ENCODE measurements around the gene PGP. TPM values are rescaled to one million over a fixed set of nuclear protein-coding genes. Genes with fewer than 3 reads are reported as not detected.

Gene PGP
- total RNA-seq, 4 donors from 2014 or later, result 2.6 to 14.4 (median 10.4) TPM

DNA sequence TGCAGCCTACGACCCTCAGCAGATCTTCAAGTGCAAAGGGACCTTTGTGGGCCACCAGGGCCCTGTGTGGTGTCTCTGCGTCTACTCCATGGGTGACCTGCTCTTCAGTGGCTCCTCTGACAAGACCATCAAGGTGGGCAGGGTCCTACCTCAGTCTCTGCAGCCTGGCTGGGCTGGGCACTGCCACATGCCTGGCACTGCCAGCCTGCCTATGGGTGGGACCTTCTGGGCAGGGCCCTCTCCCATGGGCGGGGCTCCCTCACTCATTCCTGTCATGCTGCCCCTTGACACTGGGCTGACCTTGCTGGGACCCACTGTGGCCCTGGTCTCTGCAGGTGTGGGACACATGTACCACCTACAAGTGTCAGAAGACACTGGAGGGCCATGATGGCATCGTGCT is 40.7 kb downstream of the PGP start:
- H3K9me3 ChIP-seq, result no peaks in the 10 kb centered on the region
- no peak overlapping the region for H3K4me3 ChIP-seq
- TF ChIP-seq CTCF (IDR thresholded peaks at IDR 0.05), result no peak
- no peak for TF ChIP-seq POLR2A (IDR thresholded peaks at IDR 0.05)
- no peaks in the 10 kb centered on the region for H3K36me3 ChIP-seq
- no peaks in the 10 kb centered on the region for H3K27me3 ChIP-seq
- DNase-seq, result no peak
- no peaks in the 10 kb centered on the region for H3K4me1 ChIP-seq
- no peak overlapping the region for H3K27ac ChIP-seq
- intact Hi-C loops (cut with DNase I; ENCODE audit: low total_unique reads), result no loop called here

- H3K4me3 ChIP-seq, result no peak overlapping the region
- no peaks in the 10 kb centered on the region for H3K4me1 ChIP-seq
- no peaks in the 10 kb centered on the region for H3K36me3 ChIP-seq
- H3K27me3 ChIP-seq, result no peaks in the 10 kb centered on the region
- no peak for DNase-seq
- intact Hi-C loops (cut with DNase I; ENCODE audit: low total_unique reads), result no loop called here
- no peak overlapping the region for H3K27ac ChIP-seq
- no peaks in the 10 kb centered on the region for H3K9me3 ChIP-seq
- TF ChIP-seq CTCF (IDR thresholded peaks at IDR 0.05) (no peak), POLR2A (IDR thresholded peaks at IDR 0.05) (no peak)
These were observed 41.3 kb downstream of the PGP start for GRCh38 chr16:2173366-2173765.

- Histone ChIP-seq H3K27me3 (no peaks in the 10 kb centered on the region), H3K9me3 (no peaks in the 10 kb centered on the region), H3K27ac (no peak overlapping the region), H3K4me3 (no peak overlapping the region), H3K36me3 (no peaks in the 10 kb centered on the region), H3K4me1 (no peaks in the 10 kb centered on the region)
- TF ChIP-seq CTCF (IDR thresholded peaks at IDR 0.05) (no peak), POLR2A (IDR thresholded peaks at IDR 0.05) (no peak)
- DNase-seq, result no peak
- intact Hi-C loops (cut with DNase I; ENCODE audit: low total_unique reads), result no loop called here
These were observed 41.8 kb downstream of the PGP start for GRCh38 chr16:2172688-2173335.

DNA sequence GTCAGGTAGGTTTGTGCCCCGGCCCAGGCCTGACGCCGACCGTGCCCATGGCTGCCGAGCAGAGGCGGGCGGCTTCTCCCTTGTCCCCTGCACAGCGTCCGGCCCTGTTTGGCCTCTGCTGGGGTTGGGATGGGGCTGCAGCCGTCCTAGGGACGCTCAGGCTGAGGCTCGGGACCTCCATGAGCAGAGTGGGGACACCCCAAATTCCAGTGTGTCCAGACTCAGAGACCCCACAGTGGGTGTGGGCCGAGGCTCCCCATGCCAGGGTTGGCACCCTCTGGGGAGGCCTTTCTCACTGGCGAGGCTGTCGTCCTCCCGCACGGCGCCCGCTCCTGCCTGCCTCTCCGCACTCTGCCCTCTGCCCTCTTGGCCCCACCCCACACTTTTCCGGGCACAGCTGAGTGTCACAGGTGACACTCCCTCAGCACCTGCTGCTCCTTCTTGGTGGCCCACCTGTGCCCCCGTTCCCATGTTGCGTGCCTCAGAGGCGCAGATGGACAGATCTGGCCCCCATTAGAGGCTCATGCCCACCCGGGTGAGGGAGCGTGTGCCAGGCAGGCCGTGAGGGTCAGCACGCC is 43.0 kb downstream of the PGP start:
- Histone ChIP-seq H3K27ac (no peak overlapping the region), H3K27me3 (no peaks in the 10 kb centered on the region), H3K4me3 (no peak overlapping the region), H3K4me1 (no peaks in the 10 kb centered on the region), H3K9me3 (no peaks in the 10 kb centered on the region), H3K36me3 (no peaks in the 10 kb centered on the region)
- no peak for TF ChIP-seq POLR2A (IDR thresholded peaks at IDR 0.05)
- intact Hi-C loops (cut with DNase I; ENCODE audit: low total_unique reads), result no loop called here
- no peak for DNase-seq

GRCh38 chr16:2170587-2171435 is 43.8 kb downstream of the PGP start:
- no peaks in the 10 kb centered on the region for H3K27me3 ChIP-seq
- no peaks in the 10 kb centered on the region for H3K4me1 ChIP-seq
- intact Hi-C loops (cut with DNase I; ENCODE audit: low total_unique reads), result no loop called here
- no peak for DNase-seq
- H3K4me3 ChIP-seq, result peak overlapping the region in 1 of 2 donors; percentile 21
- H3K27ac ChIP-seq, result peak overlapping the region; percentile 40 to 41
- no peaks in the 10 kb centered on the region for H3K36me3 ChIP-seq
- TF ChIP-seq POLR2A (IDR thresholded peaks at IDR 0.05) (no peak), CTCF (IDR thresholded peaks at IDR 0.05) (no peak)
- H3K9me3 ChIP-seq, result no peaks in the 10 kb centered on the region

Data from uterus (tissue), 4 donors.